HepG2 (cell line): ENCODE data around the gene CALML6. TPM values are rescaled to one million over a fixed set of nuclear protein-coding genes. Genes with fewer than 3 reads are reported as not detected.
A peak's percentile ranks its signal among the peaks of the same experiment; 100 is the strongest.

Experiments used
- CEBPB ChIP-seq: IDR thresholded peaks from 2 replicates; pipeline ENCODE4 v1.6.1; 2011; ENCODE audit warnings: low read depth, low read length, improper control_type of control experiment, borderline replicate concordance
- HBP1 ChIP-seq: IDR thresholded peaks from 2 replicates; pipeline ENCODE4 v1.6.1; 2016; ENCODE audit warnings: low read depth, control low read depth
- HNF4A ChIP-seq: sonication (generic); formaldehyde crosslinking; IDR thresholded peaks from 2 replicates; pipeline ENCODE4 v1.4.0; 2020; ENCODE audit warnings: missing genetic modification reagents
- KDM5B ChIP-seq: sonication (generic); formaldehyde crosslinking; IDR thresholded peaks from 2 replicates; pipeline ENCODE4 v1.4.0; 2020; ENCODE audit warnings: missing genetic modification reagents, mild to moderate bottlenecking, borderline replicate concordance
- MIXL1 ChIP-seq: IDR thresholded peaks from 2 replicates; pipeline ENCODE4 v1.6.1; 2016
- ZFX ChIP-seq: sonication (generic); formaldehyde crosslinking; IDR thresholded peaks from 2 replicates; pipeline ENCODE4 v1.4.0; 2020; ENCODE audit warnings: mild to moderate bottlenecking, low read depth, missing genetic modification reagents, moderate library complexity
- ZMYM3 ChIP-seq: sonication (generic); formaldehyde crosslinking; IDR thresholded peaks from 2 replicates; pipeline ENCODE4 v1.5.1; 2020; ENCODE audit warnings: mild to moderate bottlenecking, missing genetic modification reagents
- ZNF138 ChIP-seq: sonication (generic); formaldehyde crosslinking; IDR thresholded peaks from 2 replicates; pipeline ENCODE4 v1.5.0; 2020; ENCODE audit warnings: mild to moderate bottlenecking, low read depth, missing genetic modification reagents
- ZNF276 ChIP-seq: sonication (generic); formaldehyde crosslinking; IDR thresholded peaks from 2 replicates; pipeline ENCODE4 v1.4.0; 2020; ENCODE audit warnings: mild to moderate bottlenecking, low read depth, missing genetic modification reagents
- ZNF318 ChIP-seq: sonication (generic); formaldehyde crosslinking; IDR thresholded peaks from 2 replicates; pipeline ENCODE4 v1.4.0; 2020; ENCODE audit warnings: mild to moderate bottlenecking, missing genetic modification reagents
- ZNF362 ChIP-seq: sonication (generic); formaldehyde crosslinking; IDR thresholded peaks from 2 replicates; pipeline ENCODE4 v1.4.0; 2020; ENCODE audit warnings: missing genetic modification reagents, mild to moderate bottlenecking, borderline replicate concordance
- ZNF687 ChIP-seq: sonication (generic); formaldehyde crosslinking; IDR thresholded peaks from 2 replicates; pipeline ENCODE4 v1.5.1; 2020; ENCODE audit warnings: mild to moderate bottlenecking, missing genetic modification reagents, moderate library complexity
- polyA plus RNA-seq, 8 experiments: library from polyadenylated mRNA; depleted of rRNA in 3 of 8; stranded (reverse) in 7 of 8; unstranded in 1 of 8; fragments of >200 nt; fragmentation: Illumina TruSeq in 4 of 8; extraction: Trizol in 4 of 8; gene quantifications; 2 replicates each; pipeline versions ENCODE4 v1.2.1 to v1.2.3, GENCODE V29; 2011 to 2016; ENCODE audit warnings: low read depth in 4 of 8, missing spikeins in 1 of 8, mixed read lengths in 1 of 8; ENCODE audit not compliant: insufficient read depth in 1 of 8
- total RNA-seq, 5 experiments: library from RNA; depleted of rRNA; stranded (reverse); fragments of >200 nt; fragmentation: Illumina TruSeq; extraction: Trizol; gene quantifications; 2 replicates each; pipeline ENCODE4 v1.2.3, GENCODE V29; 2016; ENCODE audit warnings: low read depth in 1 of 5

The CALML6 gene
- total and polyA plus RNA-seq, 2 of the 13 experiments (the other 11 are each of a cell fraction or from before 2014, with no cell fraction given) = 0.11 to 0.12 TPM

GRCh38 chr1:1881727-1882126 lies 33.3 kb upstream of the CALML6 start (continued):
- TF ChIP-seq HBP1 (CRISPR knock-in tag) (no peak), ZMYM3 (CRISPR knock-in tag) (no peak), KDM5B (CRISPR knock-in tag) (no peak), ZNF362 (peak; percentile 22; the same call in 1 of the 2 replicates), ZNF318 (CRISPR knock-in tag) (no peak), HNF4A (CRISPR knock-in tag) (peak; percentile 46), ZFX (CRISPR knock-in tag) (0 out of 2 replicates have a peak, but pooled peaks have one; percentile 23), MIXL1 (0 out of 2 replicates have a peak, but pooled peaks have one; percentile 14), ZNF276 (0 out of 2 replicates have a peak, but pooled peaks have one; percentile 50), ZNF138 (CRISPR knock-in tag) (no peak), ZNF687 (peak; percentile 30; the same call in 1 of the 2 replicates), CEBPB (no peak)
